Measurements from ENCODE around the gene DEF6.

DNA sequence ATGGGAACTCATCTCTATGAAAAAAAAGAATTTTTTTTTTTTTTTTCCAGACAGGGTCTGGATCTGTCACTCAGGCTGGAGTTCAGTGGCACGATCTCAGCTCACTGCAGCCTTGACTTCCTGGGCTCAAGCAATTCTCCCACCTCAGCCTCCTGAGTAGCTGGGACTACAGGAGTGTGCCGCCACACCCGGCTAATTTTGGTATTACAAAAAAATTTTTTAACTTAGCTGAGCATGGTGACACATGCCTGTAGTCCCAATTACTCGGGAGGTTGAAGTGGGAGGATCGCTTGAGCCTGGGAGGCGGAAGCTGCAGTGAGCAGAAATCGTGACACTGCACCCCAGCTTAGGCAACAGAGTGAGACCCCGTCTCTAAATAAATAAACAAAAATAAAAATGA, 7.5 kb downstream of the DEF6 start:
- TF ChIP-seq CTCF (IDR thresholded peaks at IDR 0.05; ENCODE audit: low read depth, low read length, missing input control) (no peak), RAD21 (IDR thresholded peaks at IDR 0.05) (peak in 1 of 2 donors; percentile 4), HNF4G (IDR thresholded peaks at IDR 0.05) (no peak), GABPA (IDR thresholded peaks at IDR 0.05 in 1 of 2, conservative IDR thresholded peaks at IDR 0.05 in 1 of 2) (no peak), SP1 (IDR thresholded peaks at IDR 0.05) (no peak), ATF3 (IDR thresholded peaks at IDR 0.05) (no peak), JUND (IDR thresholded peaks at IDR 0.05) (no peak), MAX (IDR thresholded peaks at IDR 0.05) (no peak)

Data from liver (tissue), 3 donors.